MCF 10A (cell line): ENCODE results near the gene GDF15. TPM values are rescaled to one million over a fixed set of nuclear protein-coding genes. Genes with fewer than 3 reads are reported as not detected.

ENCODE experiments used
- Bru-seq: library from RNA; stranded (reverse); fragments of 400-500 nt; gene quantifications from one replicate; lab custom pipeline; 2021; lab: Mats Ljungman, UMichigan
- BruChase-seq, 2 experiments: library from RNA; stranded (reverse); fragments of 400-500 nt; gene quantifications; one replicate each; lab custom pipeline; 2021; lab: Mats Ljungman, UMichigan
- BruUV-seq: library from RNA; stranded (reverse); fragments of 400-500 nt; replicated peaks from 2 replicates; lab custom pipeline; 2021; lab: Mats Ljungman, UMichigan
- CTCF ChIA-PET: fragments of 300-600 bp; sonication (Branson Sonifier 250); formaldehyde crosslinking; extraction: SDS; loops from one replicate; lab custom pipeline; 2021; ENCODE audit warnings: antibody characterized with exemption, inconsistent platforms; lab: Yijun Ruan, JAX
- POLR2A ChIA-PET: fragments of 300-600, 350-650 bp; sonication (Branson Sonifier 250); formaldehyde crosslinking; extraction: SDS; loops from one replicate; lab custom pipeline; 2020; ENCODE audit warnings: antibody characterized with exemption, inconsistent platforms; lab: Yijun Ruan, JAX
- DNase-seq: peaks from one replicate; pipeline ENCODE4 v3.0.0-alpha.2; 2018; ENCODE audit not compliant: unreplicated experiment
- H3K27ac Mint-ChIP-seq: one replicate; pipeline ENCODE4 v1.8.0; 2022; ENCODE audit warnings: mild to moderate bottlenecking, low read depth, mixed read lengths; ENCODE audit not compliant: unreplicated experiment
- H3K27me3 Mint-ChIP-seq: one replicate; pipeline ENCODE4 v1.8.0; 2022; ENCODE audit warnings: mixed read lengths; ENCODE audit not compliant: insufficient read depth, unreplicated experiment
- H3K36me3 Mint-ChIP-seq: one replicate; pipeline ENCODE4 v1.8.0; 2022; ENCODE audit warnings: mild to moderate bottlenecking, moderate library complexity, mixed read lengths; ENCODE audit not compliant: insufficient read depth, unreplicated experiment
- H3K4me1 Mint-ChIP-seq: one replicate; pipeline ENCODE4 v1.8.0; 2022; ENCODE audit warnings: mixed read lengths; ENCODE audit not compliant: insufficient read depth, unreplicated experiment
- H3K4me3 Mint-ChIP-seq: one replicate; pipeline ENCODE4 v1.8.0; 2022; ENCODE audit warnings: mild to moderate bottlenecking, moderate library complexity, mixed read lengths; ENCODE audit not compliant: unreplicated experiment
- H3K9me3 Mint-ChIP-seq: one replicate; pipeline ENCODE4 v1.8.0; 2022; ENCODE audit warnings: mixed read lengths; ENCODE audit not compliant: unreplicated experiment
- CTCF ChIP-seq: fragments of 200-600 bp; IDR thresholded peaks from one replicate; pipeline ENCODE4 v1.8.0; 2022; ENCODE audit warnings: antibody characterized with exemption, mild to moderate bottlenecking; ENCODE audit not compliant: unreplicated experiment
- intact Hi-C: fragments of 100-400 bp; cut with micrococcal nuclease; formaldehyde crosslinking; loops from 2 replicates; pipeline ENCODE4 v1.14.1; 2022
- long read RNA-seq: library from polyadenylated mRNA; stranded (forward); transcript quantifications from one replicate; pipeline ENCODE4 v2.0.0, GENCODE V29; 2022
- total RNA-seq: library from RNA; stranded (reverse); gene quantifications from 2 replicates; pipeline ENCODE4 v1.2.3, GENCODE V29; 2022

GDF15 gene
- total RNA-seq (193 and 288 TPM in 2 replicates), Bru-seq, nascent RNA (percentile 95 among the genes with signal in this experiment), BruChase-seq, experiment 1, labeled RNA remaining after a 6-hour chase (percentile 98 among the genes with signal in this experiment), BruChase-seq, experiment 2, labeled RNA remaining after a 2-hour chase (percentile 97 among the genes with signal in this experiment)
- long read RNA-seq, transcript GDF15-201 (2 exons, 1,200 nt), result major isoform, 124 of 150 reads
- long read RNA-seq, partial matches to known transcripts, result 0 of 150 reads
- long read RNA-seq, other reads (novel, unspliced or antisense), result 26 of 150 reads

- ChIA-PET POLR2A (interaction anchor here (0.5 to 5.5 kb wide), 14 partner anchors 12 to 193 kb away, joined by 3 to 44 read pairs (median 5); partner anchors contain the start of genes JUND, MPV17L2 and SSBP4), CTCF (interaction anchor here (0.5 to 4.8 kb wide), 15 partner anchors 10 to 1065 kb away, joined by 3 to 61 read pairs (median 3); no protein-coding TSS in a partner anchor)
- Mint-ChIP-seq H3K27ac (peak within 1 kb of the TSS; percentile 77), H3K36me3 (peaks cover 43% of the 10 kb centered on the region), H3K4me1 (peaks cover 23% of the 10 kb centered on the region), H3K27me3 (no peaks in the 10 kb centered on the region), H3K4me3 (peak within 1 kb of the TSS; percentile 79), H3K9me3 (no peaks in the 10 kb centered on the region)
- DNase-seq, result peak; percentile 85
- BruUV-seq, result no TSS peak
- intact Hi-C loops, result loop anchor here (1.0 kb wide), 1 partner anchor 37 kb away; no protein-coding TSS in a partner anchor
- TF ChIP-seq CTCF, result peak; percentile 74
These were observed at the start of gene GDF15 for GRCh38 chr19:18385675-18386542. TSS of gene GDF15 (plus strand) at chr19:18386158. CDS start at chr19:18386190, 32 bp downstream.

GRCh38 chr19:18338541-18338940 lies 47.4 kb upstream of the GDF15 start:
- CTCF ChIA-PET, result interaction anchor here (0.6 to 3.1 kb wide), 7 partner anchors 10 to 83 kb away, joined by 3 to 26 read pairs (median 6); no protein-coding TSS in a partner anchor

GRCh38 chr19:18339723-18340122 lies 46.2 kb upstream of the GDF15 start:
- BruUV-seq, result no TSS peak
- Mint-ChIP-seq H3K27me3 (no peaks in the 10 kb centered on the region), H3K9me3 (no peaks in the 10 kb centered on the region), H3K27ac (no peak overlapping the region), H3K4me3 (peak overlapping the region; percentile 58), H3K4me1 (peaks cover 11% of the 10 kb centered on the region), H3K36me3 (peaks cover 8% of the 10 kb centered on the region)
- no peak for DNase-seq
- CTCF ChIA-PET, result interaction anchor here (0.9 to 3.1 kb wide), 5 partner anchors 10 to 82 kb away, joined by 3 to 26 read pairs (median 13); no protein-coding TSS in a partner anchor
- POLR2A ChIA-PET, result interaction anchor here (1.0 to 6.7 kb wide), 5 partner anchors 11 to 79 kb away, joined by 4 to 32 read pairs (median 15); partner anchors contain the start of genes JUND, LSM4 and SSBP4
- intact Hi-C loops, result no loop called here
- TF ChIP-seq CTCF, result no peak

More at GRCh38 chr19:18338541-18338940, 47.4 kb upstream of the GDF15 start:
- no peak for DNase-seq
- Mint-ChIP-seq H3K4me3 (no peak overlapping the region), H3K36me3 (peaks cover 7% of the 10 kb centered on the region), H3K4me1 (peaks cover 5% of the 10 kb centered on the region), H3K27ac (no peak overlapping the region), H3K27me3 (no peaks in the 10 kb centered on the region), H3K9me3 (no peaks in the 10 kb centered on the region)
- intact Hi-C loops, result no loop called here
- BruUV-seq, result no TSS peak
- POLR2A ChIA-PET, result interaction anchor here (0.6 to 6.7 kb wide), 6 partner anchors 9 to 63 kb away, joined by 3 to 32 read pairs (median 10); partner anchors contain the start of genes JUND and LSM4
- TF ChIP-seq CTCF, result no peak
